Kidney epithelial cell (primary cell): Measurements from ENCODE around the gene RIMBP2. TPM values are rescaled to one million over a fixed set of nuclear protein-coding genes. Genes with fewer than 3 reads are reported as not detected.
"Not testable (repeated sequence)": the region's sequence is repeated elsewhere in the genome, so short reads cannot be mapped to it uniquely, and the experiment has no call there.

Source experiments
- DNase-seq: peaks from one replicate; pipeline ENCODE4 v3.0.0-alpha.2; 2010; ENCODE audit warnings: low read depth
- H3K27me3 ChIP-seq: 2 replicates; pipeline ENCODE4 v1.6.0; 2011; ENCODE audit warnings: low read length; ENCODE audit not compliant: control insufficient read depth, insufficient read depth
- H3K36me3 ChIP-seq: 2 replicates; pipeline ENCODE4 v1.5.1; 2011; ENCODE audit warnings: low read length; ENCODE audit not compliant: control insufficient read depth, insufficient read depth
- H3K4me3 ChIP-seq: 2 replicates; pipeline ENCODE4 v1.5.1; 2011; ENCODE audit warnings: low read depth, mild to moderate bottlenecking, control low read depth, low read length
- total RNA-seq: library from RNA; depleted of rRNA; stranded (reverse); fragments of >200 nt; gene quantifications from 2 replicates; pipeline ENCODE4 v1.2.3, GENCODE V29; 2015
- TF ChIP-seq, protein P1 (sequence below): IDR thresholded peaks from 2 replicates; pipeline ENCODE4 v1.5.1; 2011; ENCODE audit warnings: mild to moderate bottlenecking, moderate library complexity, low read length, control low read depth, inconsistent platforms; ENCODE audit not compliant: insufficient read depth, poor library complexity, severe bottlenecking

RIMBP2 gene
- total RNA-seq, 1 donor from 2014 or later: 0.50 TPM

DNA sequence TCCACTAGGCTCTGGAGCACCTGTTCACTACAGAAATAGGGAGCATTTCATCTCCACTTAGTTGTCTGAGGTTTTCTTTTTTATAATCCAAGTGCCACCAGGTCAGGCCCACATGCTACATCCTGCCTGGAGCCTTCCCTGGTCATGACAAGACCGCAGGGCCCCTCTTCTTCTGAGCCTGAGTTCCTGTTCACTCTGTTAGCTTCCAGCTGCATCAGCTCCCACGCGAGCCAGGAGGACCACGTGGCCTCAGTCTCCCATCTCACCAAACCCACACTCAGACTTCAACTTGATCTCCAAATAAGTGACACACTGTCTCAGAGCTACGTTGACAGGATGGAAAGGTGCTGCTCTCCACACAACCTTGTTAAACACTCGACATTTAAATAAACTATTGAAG lies 21.0 kb downstream of the RIMBP2 start:
- H3K36me3 ChIP-seq: no peaks in the 10 kb centered on the region
- DNase-seq: no peak
- TF ChIP-seq, protein P1, sequence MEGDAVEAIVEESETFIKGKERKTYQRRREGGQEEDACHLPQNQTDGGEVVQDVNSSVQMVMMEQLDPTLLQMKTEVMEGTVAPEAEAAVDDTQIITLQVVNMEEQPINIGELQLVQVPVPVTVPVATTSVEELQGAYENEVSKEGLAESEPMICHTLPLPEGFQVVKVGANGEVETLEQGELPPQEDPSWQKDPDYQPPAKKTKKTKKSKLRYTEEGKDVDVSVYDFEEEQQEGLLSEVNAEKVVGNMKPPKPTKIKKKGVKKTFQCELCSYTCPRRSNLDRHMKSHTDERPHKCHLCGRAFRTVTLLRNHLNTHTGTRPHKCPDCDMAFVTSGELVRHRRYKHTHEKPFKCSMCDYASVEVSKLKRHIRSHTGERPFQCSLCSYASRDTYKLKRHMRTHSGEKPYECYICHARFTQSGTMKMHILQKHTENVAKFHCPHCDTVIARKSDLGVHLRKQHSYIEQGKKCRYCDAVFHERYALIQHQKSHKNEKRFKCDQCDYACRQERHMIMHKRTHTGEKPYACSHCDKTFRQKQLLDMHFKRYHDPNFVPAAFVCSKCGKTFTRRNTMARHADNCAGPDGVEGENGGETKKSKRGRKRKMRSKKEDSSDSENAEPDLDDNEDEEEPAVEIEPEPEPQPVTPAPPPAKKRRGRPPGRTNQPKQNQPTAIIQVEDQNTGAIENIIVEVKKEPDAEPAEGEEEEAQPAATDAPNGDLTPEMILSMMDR: no peak
- no peaks in the 10 kb centered on the region for H3K27me3 ChIP-seq
- H3K4me3 ChIP-seq: no peak overlapping the region

- TF ChIP-seq, protein P1: no peak
- Histone ChIP-seq H3K4me3 (no peak overlapping the region), H3K36me3 (no peaks in the 10 kb centered on the region), H3K27me3 (peaks cover 6% of the 10 kb centered on the region)
- no peak for DNase-seq
Observed at GRCh38 chr12:130689408-130690405, 26.4 kb downstream of the RIMBP2 start.

- H3K27me3 ChIP-seq, H3K4me3 ChIP-seq: not testable (repeated sequence)
Observed at GRCh38 chr12:130688999-130689398, 27.1 kb downstream of the RIMBP2 start.

DNA sequence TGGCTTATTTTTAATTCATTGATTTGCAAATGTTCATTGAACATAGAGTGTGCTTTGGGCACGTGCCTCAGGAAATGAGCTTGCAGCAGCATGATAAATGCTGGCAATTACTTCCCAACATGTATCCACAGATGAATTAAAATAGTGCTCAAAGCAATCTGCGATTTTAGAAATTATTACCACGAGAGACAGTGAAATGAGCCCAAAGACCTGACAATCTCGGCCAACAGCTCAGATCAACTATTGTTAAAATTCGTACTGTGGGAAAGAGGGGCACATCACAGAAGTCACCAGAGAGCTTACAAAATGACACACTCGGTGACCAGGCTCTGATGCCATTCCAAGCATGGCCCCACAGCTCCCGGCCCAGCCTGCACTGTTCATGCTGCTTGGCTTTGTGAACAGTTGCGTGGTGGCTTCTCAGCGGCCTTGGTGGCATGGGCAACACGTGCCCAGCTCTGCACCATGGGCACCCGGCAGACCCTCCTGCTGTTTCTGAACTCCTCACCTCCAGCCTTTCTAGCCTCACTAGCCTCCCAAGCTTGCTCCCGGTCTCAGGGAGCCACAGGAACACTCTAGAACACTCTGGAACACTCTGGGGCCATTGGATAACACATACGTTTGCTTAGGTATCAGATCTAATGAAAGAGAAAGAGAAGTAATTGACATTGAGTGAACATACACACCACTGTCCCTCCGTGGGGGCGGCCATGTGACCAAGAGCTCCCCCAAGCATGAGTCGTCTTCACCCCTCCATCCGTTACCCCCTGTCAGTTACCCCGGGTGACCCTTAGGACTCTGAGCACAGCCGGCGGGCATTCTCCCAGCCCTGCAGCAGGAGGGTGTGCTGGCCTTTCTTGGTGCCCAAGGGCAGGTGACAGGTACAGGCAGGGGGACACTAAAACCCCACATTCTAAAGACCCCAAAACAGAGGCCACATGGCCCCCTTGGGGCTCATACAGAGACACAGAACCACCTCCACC lies 28.0 kb downstream of the RIMBP2 start:
- Histone ChIP-seq H3K36me3 (no peaks in the 10 kb centered on the region), H3K4me3 (no peak overlapping the region), H3K27me3 (peaks cover 6% of the 10 kb centered on the region)
- TF ChIP-seq, protein P1: no peak
- no peak for DNase-seq

More at GRCh38 chr12:130688999-130689398, 27.1 kb downstream of the RIMBP2 start:
- not testable (repeated sequence) for DNase-seq, H3K36me3 ChIP-seq

- no peak for DNase-seq
- Histone ChIP-seq H3K4me3 (no peak overlapping the region), H3K36me3 (no peaks in the 10 kb centered on the region), H3K27me3 (peaks cover 6% of the 10 kb centered on the region)
- TF ChIP-seq, protein P1: no peak
Observed at GRCh38 chr12:130687190-130687589, 28.9 kb downstream of the RIMBP2 start.

DNA sequence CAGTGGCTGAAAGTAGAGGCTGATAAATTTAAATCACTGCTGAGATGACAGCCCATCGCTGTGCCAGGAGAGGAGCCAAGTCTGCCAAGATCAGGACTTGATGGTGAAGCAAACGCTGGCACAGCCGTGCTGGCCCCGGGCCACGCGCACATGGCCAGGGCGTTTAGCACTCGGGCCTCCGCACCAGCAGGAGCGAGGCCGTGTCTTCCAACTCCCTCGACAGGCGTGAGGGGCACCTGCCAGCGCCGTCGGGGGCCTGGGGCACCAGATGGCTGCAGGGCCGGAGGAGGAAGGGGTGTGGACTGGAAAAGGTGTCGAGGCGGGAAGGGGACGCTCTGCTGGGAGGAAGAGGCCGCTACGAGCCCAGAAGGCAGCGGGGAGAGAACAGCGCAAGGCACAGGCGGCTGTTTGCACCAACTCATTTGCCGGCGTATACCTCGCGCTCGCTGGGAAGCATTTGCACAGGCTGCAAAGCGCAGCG lies 29.5 kb downstream of the RIMBP2 start:
- Histone ChIP-seq H3K27me3 (peaks cover 6% of the 10 kb centered on the region), H3K4me3 (no peak overlapping the region), H3K36me3 (no peaks in the 10 kb centered on the region)
- TF ChIP-seq, protein P1: no peak
- no peak for DNase-seq
